Mesenteric fat pad (tissue), 1 donor: Measurements from ENCODE around the gene VAC14. TPM values are rescaled to one million over a fixed set of nuclear protein-coding genes. Genes with fewer than 3 reads are reported as not detected.

Source experiments
- DNase-seq: peaks from one replicate; pipeline ENCODE4 v3.0.0-alpha.2; 2020; ENCODE audit warnings: low spot score
- total RNA-seq: library from RNA; stranded (reverse); fragmentation: NEBNext Ultra II Directional; extraction: Animal tissue kit (Norgen Biotek cat#: 25700); gene quantifications from one replicate; pipeline ENCODE4 v1.2.1, GENCODE V29; 2021
- donor health status: DM: yes; HTN: yes; CAD: no.

VAC14 gene
- total RNA-seq, 1 donor from 2014 or later = 37.6 TPM

DNA sequence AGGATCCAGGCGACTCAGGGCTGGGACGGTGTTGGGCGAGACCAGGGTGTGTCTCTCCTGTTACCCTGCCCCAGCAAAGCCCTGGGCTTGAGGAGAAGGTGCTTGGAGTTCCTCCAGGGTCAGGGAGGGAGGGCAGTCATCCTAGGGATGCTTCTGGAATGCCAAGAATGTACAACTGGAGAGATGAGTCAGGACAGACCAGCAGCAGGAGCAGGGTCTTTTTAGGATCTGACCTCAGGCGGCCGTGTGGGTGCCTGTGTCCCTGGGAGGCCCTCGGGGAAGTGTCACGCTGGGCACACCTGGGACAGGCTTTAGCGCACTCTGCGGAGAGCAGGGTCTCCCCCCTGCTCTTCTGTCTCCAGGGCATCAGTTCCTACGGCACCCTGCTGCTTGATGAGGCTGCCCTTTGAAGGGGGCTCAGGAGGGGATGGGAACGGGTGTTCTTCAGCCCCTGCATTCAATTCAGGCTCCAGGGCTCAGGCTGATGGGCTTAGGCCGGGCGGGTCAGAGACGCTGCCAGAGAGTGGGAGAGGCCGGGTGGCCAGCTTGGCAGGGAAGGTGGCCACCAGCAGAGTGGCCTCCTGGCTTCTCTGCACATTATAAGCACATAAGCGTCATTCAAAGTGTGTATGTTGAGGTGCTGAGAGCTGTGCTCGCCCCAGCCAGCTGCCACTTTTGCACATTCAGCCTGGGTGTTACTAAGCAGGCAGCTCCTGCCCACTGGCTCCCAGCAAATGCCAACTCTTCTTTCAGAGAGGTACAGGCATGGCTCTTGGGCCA is 106.7 kb downstream of the VAC14 start:
- no peak for DNase-seq

DNA sequence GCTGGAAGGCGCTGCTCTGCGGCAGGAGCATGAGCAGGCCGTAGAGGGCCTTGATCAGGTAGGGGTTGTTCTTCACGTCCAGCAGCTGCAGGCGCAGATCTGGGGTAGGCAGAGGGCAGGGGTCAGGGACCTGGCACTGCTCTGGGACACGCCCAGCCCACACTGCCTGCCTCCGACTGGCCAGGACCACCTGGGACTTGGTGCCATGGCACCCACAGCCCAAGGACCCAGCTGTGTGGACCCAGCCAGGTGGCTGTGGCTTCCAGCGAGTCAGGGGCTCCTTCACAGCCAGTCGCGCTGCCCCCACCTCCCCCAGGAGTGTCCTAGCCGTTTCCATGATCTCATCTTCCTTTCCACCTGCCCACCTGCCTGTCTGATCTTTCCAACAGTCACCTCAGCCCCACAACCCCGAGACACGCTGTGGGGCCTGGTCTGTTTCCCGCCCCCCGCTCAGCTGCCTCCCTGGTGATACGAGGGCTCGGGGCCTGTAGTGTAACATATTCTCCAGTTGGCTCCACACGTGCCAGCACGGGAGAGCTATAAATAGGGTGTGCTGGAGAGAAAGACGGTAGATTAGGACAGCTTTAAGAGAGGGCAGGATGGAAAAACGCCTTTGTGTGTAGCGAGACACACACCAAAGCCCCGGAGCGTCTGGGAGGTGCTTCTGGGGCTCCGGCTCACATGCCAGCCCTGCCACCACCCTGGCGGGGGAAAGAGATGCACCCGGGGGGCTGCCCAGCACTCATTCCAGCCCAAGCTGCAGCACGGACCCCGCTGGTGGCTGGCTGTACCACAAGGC is 107.9 kb downstream of the VAC14 start:
- DNase-seq = no peak

DNA sequence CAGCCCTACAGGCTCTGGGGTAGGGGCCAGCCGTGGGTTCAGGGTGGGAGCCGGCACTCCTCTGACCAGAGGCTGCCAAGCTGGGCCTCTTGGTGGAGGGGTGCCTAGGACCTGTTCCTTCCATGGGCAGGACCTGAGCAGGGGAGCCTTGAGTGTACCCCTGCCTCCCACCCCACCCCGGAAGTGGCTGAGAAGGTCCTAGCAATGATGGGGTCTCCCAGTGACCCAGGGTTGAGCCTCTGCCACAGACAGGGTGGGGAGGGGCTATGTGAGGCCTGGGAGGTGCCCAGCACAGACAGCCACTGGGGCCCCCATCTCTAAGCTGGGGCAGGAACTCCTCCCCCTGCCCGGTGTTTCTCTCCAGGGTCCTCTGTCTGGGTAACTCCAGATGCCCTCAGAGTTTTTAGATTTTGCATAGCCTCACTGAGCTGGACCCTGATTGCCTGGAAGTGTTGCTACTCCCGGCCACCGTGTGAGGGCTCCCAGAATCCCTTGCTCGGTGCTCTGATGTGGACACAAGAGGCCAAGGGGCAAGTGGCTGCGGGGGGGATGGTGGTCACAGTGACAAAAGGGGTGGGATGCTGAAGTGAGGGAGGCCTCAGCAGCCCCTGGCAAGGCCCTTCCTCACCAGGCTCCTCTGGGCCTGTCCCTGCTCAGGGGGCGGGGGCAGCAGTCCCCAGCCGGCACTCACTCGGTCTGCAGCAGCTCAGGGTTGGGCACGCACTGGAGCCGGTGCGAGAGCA is 108.7 kb downstream of the VAC14 start:
- DNase-seq = no peak

DNA sequence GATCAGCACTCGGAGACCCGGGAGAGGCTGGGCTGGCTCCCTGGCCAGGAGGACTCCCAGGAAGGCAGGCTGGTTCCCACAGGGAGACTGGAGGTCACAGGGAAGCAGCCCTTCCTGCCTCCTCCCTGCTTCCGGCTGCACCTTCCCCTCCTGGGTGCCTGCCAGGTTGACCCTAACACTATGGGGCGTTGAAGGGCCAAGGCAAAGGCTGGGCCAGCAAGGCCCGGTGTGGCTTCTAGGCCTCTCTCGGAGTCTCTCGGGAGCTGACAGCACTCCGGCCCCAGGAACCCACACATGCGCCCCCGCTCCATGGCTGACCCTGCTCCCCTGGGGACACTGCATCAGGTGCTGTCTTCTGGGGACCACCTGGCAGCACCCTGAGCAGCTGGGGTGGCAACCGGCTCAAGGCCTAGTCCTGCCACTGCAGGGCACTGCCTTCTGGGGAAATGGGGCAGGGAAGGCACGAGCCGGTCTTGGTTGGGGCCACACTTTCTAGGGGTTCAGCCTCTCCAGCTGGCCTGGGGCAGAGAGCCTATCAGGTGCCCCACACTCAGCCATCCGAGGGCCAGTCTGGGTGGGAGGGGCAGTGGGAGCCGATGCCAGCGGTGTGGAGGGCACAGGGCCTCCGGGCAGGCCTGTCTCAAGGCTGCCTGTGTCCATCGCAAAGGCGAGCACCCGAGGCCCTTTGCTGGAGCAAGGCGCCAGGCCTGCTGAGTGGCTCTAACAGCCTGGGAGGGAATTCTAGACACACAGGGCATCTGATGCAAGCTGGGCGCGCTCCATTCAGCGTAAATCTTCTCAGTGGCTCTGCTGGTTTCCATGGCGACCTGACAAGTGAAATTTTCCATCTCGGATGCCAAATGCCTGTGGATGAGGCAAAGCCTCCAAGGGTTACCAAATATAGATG is 109.5 kb downstream of the VAC14 start:
- DNase-seq = no peak

DNA sequence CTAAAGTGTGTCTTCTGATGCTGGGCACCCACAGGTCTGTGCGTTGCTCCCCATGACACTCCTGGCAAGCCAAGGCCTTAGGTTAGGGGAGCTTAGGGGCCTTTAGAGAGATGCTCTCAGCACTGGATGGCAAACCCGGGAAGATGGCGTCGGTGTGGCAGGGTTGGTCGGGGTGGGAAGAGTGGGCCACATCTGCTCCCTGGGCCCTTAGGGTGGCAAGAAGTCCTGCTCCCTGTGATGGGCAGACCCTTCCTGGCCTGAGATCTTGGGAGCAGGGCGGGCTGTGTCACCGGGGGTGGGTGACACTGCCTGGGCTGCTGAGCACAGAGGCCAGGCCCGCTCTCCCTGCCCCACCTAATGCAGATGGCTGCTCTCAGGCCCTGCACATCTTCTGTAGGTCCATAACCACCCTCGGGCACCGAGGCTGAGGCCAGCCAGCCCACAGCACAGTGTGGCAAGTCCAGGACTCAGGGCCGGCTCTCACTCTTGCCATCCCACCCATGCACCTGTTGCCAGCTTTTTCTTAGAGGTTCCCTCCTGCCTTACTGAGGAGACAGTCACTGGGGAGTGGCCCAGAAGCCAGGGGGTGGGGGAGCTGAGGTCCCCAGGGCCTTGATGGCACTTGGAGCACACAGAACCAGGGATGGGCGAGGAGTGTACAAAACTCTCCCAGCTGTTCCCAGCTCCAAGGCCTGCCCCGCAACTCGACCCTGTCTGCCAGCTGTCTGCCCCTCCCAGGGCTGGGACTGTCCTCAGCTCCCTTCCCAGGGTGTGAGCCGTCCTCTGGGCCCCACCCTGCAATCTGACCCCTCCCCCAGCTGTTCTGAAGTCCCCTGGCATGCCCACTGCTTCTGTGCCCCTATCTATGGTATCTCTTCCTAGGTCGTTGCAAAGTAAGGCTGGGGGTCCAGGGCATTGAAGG is 110.7 kb downstream of the VAC14 start:
- no peak for DNase-seq

DNA sequence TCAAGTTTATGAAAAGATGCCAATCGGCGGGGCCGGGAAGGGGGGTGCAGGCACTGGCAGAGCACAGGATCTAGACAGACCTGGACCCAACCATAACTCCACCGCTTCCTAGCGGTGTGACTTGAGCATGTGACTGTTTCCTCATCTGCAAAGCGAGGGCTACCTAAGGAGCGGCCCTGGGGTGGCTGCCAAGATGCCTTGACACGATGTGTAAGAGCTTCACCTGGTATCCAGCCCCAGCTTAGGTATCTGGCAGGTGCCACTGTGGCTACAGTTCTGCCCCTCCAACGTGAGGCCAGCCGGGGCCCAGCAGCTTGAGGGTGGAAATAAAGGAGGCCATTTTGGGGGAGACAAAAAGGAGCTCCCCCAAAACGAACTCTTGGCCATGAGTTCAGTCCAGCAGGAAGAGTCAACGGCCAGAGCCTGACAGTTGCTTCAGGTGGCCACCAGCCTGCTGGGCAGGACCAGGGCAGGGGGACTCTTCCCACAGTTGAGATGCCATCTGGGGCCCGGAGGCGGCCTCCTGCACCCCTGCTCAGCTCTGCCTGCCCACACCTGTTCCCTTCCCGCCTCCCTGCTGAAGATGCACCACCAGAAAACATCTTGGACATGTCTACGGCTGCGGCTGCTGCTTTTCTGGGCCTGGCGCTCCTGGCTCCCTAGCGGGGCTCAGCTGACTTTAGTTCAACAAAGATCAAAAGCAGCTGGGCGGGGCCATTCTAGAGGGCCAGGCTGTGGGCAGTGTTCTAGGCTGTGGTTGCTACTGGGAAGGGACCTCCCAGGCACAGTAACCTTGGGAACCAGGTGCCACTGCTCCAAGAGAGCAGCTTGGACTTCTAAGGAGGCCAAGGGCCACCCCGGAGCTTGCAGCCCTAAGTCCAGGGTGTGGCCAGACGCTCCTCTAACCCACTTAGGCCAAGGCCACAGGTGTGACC is 111.7 kb downstream of the VAC14 start:
- DNase-seq = no peak

DNA sequence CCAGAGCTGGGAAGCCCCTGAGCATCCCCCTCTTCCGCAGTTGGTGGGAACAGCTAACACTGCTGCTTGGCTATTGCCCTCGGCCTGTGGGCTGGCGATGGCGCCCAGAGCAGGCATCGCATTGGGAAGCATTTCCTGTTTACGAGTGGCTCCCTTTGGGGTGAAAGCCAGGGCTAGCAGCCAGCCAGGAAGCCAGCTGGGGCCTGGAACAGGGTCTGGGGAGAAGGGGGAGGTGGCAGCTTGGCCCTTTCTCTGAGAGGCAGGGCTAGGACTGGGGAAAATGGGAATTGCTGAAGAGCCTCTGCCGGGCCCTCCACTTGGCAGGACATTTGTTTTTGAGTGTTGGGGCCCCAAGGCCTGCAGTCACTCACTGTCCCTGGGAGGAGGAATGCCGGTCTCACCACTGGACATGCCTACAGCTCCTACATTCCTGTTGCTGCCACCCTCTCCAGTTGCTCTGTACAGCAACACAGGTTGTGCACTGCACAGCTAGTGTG is 112.7 kb downstream of the VAC14 start:
- no peak for DNase-seq

DNA sequence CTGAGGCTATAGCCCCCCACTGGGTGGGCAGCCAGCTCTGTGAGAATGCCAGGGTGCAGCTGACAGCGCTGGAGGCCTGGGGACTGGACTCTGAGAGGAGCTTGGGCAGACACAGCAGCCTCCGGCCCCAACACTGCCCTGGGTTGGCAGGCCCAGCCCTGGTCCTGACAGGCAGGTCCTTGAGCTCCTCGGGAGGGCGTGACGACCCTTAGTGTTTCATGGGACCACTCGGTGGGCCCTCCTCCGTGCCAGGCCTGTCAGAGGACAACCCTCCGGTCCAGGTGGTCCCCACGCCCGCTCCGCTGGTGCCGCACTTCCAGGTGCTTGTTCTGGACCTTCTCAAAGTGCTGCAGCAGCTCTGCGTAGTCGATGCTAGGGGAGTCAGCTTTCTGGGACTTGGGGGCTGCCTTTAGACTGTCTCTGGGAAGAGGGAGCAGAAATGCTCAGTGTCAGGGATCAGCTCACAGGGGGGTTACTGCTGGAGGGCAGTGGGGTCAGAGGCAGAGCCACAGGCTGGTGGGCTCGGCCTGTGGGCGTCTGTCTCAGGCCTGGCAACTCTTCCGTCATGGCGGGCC is 113.2 kb downstream of the VAC14 start:
- DNase-seq = no peak

DNA sequence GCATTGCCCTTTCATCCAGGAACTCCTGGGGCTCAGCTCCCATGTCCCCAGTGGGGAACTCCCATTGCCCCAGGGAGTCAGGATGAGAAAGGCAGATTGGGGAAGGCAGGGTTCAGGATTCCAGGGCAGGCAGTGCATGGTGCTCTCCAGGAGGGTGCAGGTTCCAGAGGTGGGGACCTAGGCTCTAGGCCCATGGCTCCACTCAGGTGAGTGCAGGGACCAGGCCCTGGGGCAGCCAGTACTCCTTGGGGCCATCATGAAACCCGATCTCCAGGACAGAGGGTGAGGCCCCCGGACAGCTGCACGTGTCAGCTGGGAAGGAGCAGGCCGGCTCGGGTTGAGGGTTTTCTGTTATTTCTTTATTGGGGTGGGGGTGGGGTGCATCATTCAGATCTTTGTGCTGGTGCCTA is 113.9 kb downstream of the VAC14 start:
- no peak for DNase-seq

DNA sequence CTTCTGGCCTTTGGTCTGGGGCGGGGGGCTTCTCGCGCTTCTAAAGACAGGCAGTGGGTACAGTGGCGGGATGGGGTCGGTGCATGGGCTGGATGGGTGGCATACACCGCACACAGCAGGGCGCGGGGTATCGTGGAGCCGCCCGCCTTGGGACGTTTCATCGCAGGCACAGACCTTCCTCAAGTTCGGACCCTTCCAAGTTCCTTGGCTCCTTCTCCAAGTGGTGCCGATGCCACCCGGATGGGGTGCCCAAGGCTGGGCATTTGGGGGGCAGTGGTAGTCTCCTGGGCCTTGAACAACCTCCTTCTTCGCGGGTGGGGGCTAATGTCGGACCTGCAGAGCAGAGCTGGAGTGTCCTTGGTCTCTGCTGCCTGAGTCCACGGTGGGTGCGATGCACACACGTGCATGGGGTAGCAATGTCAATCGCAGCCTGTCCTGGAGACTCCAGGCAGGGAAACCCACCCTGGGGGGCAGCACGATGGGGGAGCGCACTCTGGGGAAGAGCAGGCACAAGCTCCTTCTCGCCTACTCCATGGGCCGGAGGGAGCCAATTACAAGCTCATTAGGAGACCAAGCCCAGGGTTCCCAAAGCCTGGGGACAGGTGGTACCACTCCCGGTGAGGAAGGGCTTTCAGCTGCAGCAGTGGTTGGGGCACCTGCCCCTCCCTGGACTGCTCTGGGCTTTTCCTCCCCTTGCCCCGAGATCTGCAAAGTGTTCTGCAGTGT is 114.4 kb downstream of the VAC14 start:
- DNase-seq = no peak

DNA sequence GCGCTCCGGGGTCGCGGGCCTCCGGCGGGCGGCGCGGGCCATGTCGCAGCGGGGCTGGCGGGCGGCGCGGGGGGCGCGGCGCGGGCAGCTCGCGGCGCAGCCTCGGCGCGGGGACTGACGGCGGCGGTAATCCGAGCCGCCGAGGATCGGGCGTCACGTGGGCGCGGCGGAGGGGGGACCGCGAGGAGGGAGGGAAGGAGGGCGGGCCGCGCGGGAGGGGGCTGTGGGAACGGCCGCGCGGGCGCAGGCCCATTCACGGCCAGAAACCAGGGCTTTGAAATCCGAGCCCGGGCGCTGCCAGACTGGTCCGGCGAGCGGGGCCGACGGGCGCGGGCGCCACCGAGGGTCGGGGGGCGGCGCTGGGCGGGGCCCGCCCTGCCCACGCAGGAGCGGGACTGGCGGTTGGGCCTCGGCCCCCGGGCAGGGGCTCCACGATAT is 115.0 kb downstream of the VAC14 start, which contains the start of gene MTSS2:
Gene MTSS2 (minus strand): TSS at position 116 of the 438 bp plus-strand sequence. CDS start 262 bp downstream, outside the sequence.
- no peak for DNase-seq

DNA sequence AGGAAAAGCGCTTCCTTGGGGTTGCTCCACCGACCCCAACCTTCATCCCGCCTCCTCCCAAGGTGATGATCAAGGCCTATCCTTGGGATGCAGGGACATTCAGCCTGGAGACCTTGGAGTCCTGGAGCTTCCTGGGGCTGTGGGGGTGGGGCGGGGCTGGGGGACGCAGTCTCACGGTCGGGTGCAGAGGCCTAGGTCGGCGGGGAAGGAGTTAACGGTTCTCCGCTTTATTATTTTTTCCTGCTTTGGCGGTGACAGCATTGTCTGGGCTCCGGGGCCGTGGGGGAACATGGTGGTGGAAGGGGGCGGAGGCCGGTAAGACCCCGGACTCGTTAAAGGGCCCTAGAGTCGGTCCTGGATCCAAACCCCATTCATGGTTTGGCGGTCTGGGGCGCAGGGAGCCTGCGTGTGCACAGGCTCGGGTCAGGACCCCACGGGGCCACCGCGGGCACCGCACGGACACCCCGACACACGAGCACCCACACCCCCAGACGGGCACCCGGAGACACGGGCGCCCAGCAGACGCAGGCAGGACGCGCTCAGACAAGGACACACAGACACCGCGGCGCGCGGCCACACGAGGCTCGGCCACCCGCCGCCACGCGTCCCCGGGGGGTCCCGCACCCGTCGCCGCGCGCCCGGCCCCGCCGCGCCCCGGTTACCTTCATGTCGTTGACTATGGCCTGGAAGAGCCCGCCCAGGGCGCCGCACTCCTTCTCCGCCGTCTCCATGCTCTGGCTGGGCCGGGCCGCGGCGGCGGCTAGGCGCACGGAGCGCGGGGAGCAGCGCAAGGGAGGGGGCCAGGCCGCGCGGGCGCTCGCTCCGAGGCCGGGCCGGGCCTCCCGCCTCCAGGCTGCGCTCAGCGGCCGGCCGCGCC is 115.7 kb downstream of the VAC14 start:
- DNase-seq = no peak

DNA sequence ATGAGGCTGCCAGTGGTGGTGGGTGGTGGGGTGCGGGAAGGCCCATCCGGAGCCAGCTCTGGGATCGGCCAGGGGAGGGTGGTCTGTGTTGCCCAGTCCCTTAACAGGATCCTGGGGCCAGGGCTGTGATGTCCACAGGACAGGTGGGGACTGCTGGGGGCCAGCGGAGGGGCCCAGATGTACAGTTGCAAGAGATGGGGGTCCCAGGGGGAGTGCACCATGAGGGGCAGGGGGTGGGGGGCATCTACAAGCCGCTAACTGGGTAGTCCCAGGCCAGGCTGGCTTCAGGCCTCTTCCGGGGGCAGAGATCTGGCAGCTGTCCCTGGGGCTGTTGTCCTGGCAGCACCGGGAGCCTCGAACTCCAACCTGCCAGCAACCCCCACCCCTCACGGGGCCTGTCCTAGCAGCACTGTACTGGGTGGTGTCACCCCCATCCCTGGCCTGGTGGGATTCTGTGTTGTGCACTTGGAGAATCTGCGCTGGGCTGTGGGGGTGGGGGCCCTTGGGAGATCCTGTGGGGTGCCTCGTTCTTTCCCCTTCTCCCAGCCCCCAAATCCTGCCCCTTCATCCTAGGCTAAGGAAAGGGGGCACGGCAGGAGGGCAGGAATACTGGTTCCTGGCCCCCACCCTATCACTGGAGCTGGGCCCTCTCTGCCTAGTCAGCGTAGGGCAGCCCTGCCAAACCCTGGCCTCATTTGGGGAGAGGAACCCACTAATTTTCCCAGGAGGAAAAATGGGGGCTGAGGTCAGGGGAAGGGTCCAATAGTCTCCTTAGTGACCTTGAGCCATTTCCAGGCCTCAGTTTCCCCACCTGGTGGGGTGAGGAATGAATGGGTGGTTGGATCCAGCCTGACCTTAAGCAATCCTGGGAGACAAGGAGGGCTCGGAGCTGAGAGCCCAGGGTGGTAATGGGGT is 116.6 kb downstream of the VAC14 start:
- DNase-seq = no peak

DNA sequence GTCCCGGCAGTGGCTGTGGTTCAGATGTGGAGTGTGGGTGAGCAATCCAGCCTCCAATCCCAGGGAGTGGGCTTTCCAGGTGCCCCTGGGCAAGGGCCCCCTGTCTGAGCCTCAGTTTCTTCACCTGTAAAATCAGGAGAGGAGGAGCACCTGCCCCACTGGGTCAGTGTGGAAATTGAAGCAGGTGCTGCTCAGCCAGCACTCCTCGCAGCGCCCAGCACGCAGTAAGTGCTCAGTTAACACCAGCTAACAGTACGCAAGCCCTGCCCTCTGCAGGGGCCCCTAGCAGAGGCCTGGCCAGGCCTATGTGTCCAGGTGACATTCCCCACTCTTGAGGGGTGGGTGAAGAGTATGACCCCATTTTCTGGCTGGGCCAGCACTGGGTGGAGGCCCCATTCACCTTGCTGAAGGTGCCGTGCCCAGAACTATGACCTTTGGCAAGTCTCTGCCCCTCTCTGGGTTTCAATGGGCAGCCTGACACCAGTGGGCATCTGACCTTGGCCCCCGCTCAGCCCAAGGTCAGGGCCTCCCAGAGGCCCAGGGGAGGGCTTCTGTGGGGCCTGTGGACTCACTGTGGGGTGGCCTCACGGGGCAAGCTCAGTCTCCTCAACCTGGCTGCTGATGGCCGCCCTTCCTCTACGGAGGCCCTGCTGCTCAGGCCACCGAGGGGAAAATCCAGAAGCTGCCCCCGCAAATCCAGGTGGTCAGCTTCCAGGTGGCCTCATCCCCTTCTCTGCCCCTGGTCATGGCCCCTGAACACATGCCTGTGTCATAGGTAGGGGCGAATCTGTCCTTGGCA is 117.6 kb downstream of the VAC14 start:
- no peak for DNase-seq
